Skeletal muscle tissue (tissue), 4 donors: ENCODE results near the gene MAN2A1. TPM values are rescaled to one million over a fixed set of nuclear protein-coding genes. Genes with fewer than 3 reads are reported as not detected.
A peak's percentile ranks its signal among the peaks of the same experiment; 100 is the strongest.

ENCODE experiments used
- H3K27ac ChIP-seq: one replicate; pipeline ENCODE4 v1.7.0; 2013; ENCODE audit warnings: mild to moderate bottlenecking, low read depth, low read length, inconsistent platforms
- H3K27me3 ChIP-seq, 3 donors: one replicate each; pipeline ENCODE4 v1.7.0; 2013; ENCODE audit warnings: low read length in 3 of 3; ENCODE audit not compliant: control insufficient read depth in 3 of 3, insufficient read depth in 3 of 3
- H3K36me3 ChIP-seq, 3 donors: one replicate each; pipeline ENCODE4 v1.7.0; 2013; ENCODE audit warnings: low read length in 3 of 3; ENCODE audit not compliant: control insufficient read depth in 3 of 3, insufficient read depth in 3 of 3
- H3K4me1 ChIP-seq, 3 donors: one replicate each; pipeline ENCODE4 v1.7.0; 2013; ENCODE audit warnings: low read length in 3 of 3, mild to moderate bottlenecking in 3 of 3; ENCODE audit not compliant: control insufficient read depth in 3 of 3, insufficient read depth in 3 of 3
- H3K4me3 ChIP-seq, 3 donors: one replicate each; pipeline ENCODE4 v1.7.0; 2013; ENCODE audit warnings: low read length in 3 of 3
- H3K9ac ChIP-seq, 3 donors: one replicate each; pipeline ENCODE4 v1.7.0; 2013; ENCODE audit warnings: low read length in 3 of 3, mild to moderate bottlenecking in 3 of 3, moderate library complexity in 2 of 3, low read depth in 1 of 3
- H3K9me3 ChIP-seq, 3 donors: one replicate each; pipeline ENCODE4 v1.7.0; 2013; ENCODE audit warnings: low read length in 3 of 3; ENCODE audit not compliant: control insufficient read depth in 3 of 3
- total RNA-seq: library from RNA; depleted of rRNA; stranded (reverse); fragments of >200 nt; gene quantifications from one replicate; pipeline ENCODE4 v1.2.3, GENCODE V29; 2014
- donor health status: Osteomylitis.

MAN2A1 gene
- 81.4 TPM for total RNA-seq

- H3K27me3 ChIP-seq, result no peaks in the 10 kb centered on the region
- H3K36me3 ChIP-seq, result no peaks in the 10 kb centered on the region
- peak within 1 kb of the TSS; percentile 88 to 94 (median 91) for H3K4me3 ChIP-seq
- H3K4me1 ChIP-seq, result peaks cover 11 to 20% (median 17%) of the 10 kb centered on the region in 3 donors
- peak within 1 kb of the TSS; percentile 85 to 93 (median 91) for H3K9ac ChIP-seq
- H3K27ac ChIP-seq, result peak within 1 kb of the TSS; percentile 95
- no peaks in the 10 kb centered on the region for H3K9me3 ChIP-seq
Observed at GRCh38 chr5:109689740-109690241, at the start of gene MAN2A1. MAN2A1 (plus strand) TSS chr5:109689927; CDS start chr5:109690418, 491 bp downstream.

DNA sequence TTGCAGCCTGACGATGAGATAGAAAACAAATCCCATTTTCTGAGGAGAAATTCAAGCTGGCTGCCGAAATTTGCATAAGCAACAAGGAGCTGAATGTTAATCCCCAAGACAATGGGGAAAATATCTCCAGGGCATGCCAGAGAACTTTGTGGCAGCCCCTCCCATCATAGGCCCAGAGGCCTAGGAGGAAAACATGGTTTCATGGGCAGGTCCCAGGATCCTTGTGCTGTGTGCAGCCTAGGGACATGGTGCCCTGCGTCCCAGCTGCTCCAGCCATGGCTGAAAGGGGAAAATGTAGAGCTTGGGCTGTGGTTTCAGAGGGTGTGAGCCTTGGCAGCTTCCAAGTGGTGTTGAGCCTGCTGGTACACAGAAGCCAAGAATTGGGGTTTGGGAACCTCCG, 48.8 kb upstream of the MAN2A1 start:
- Histone ChIP-seq H3K27me3 (no peaks in the 10 kb centered on the region), H3K4me1 (no peaks in the 10 kb centered on the region), H3K4me3 (no peak overlapping the region)

GRCh38 chr5:109643791-109644350, 45.9 kb upstream of the MAN2A1 start:
- no peak overlapping the region for H3K4me3 ChIP-seq
- no peak overlapping the region for H3K27ac ChIP-seq
- no peaks in the 10 kb centered on the region for H3K36me3 ChIP-seq
- no peaks in the 10 kb centered on the region for H3K27me3 ChIP-seq
- H3K9me3 ChIP-seq, result no peaks in the 10 kb centered on the region
- no peak overlapping the region for H3K9ac ChIP-seq
- H3K4me1 ChIP-seq, result no peaks in the 10 kb centered on the region

More for the DNA sequence above, 48.8 kb upstream of the MAN2A1 start:
- H3K36me3 ChIP-seq, result no peaks in the 10 kb centered on the region
- H3K9me3 ChIP-seq, result no peaks in the 10 kb centered on the region
- H3K27ac ChIP-seq, result no peak overlapping the region
- H3K9ac ChIP-seq, result no peak overlapping the region

GRCh38 chr5:109644829-109645228, 44.9 kb upstream of the MAN2A1 start:
- H3K9ac ChIP-seq, result no peak overlapping the region
- no peaks in the 10 kb centered on the region for H3K9me3 ChIP-seq
- no peaks in the 10 kb centered on the region for H3K4me1 ChIP-seq
- no peaks in the 10 kb centered on the region for H3K27me3 ChIP-seq
- H3K36me3 ChIP-seq, result no peaks in the 10 kb centered on the region
- H3K27ac ChIP-seq, result no peak overlapping the region
- no peak overlapping the region for H3K4me3 ChIP-seq

DNA sequence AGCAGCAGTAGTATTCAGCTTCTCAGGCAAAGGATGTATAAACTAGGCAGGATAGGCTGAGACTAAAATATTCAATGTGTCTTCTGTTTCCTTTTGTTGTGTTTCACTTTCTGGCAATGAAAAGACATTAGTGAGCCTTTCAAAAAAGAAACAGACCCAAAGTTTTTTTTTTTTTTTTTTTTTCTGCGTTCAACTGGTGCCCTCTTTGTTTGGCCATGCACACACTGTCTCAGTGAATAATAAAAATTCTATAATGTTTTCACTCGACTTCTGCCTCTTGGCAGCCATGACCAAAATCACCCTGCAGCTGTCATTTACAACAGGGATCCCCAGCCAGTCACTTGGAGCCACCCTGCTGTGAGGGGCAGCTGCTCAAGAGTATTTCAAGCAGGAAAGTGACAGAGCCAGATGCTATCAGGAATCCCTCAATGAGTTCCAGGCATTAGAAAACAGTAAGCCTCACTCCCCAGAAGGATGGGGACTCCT, 44.0 kb upstream of the MAN2A1 start:
- Histone ChIP-seq H3K9ac (no peak overlapping the region), H3K9me3 (no peaks in the 10 kb centered on the region), H3K27ac (no peak overlapping the region), H3K4me1 (no peaks in the 10 kb centered on the region), H3K27me3 (no peaks in the 10 kb centered on the region), H3K36me3 (no peaks in the 10 kb centered on the region), H3K4me3 (no peak overlapping the region)

DNA sequence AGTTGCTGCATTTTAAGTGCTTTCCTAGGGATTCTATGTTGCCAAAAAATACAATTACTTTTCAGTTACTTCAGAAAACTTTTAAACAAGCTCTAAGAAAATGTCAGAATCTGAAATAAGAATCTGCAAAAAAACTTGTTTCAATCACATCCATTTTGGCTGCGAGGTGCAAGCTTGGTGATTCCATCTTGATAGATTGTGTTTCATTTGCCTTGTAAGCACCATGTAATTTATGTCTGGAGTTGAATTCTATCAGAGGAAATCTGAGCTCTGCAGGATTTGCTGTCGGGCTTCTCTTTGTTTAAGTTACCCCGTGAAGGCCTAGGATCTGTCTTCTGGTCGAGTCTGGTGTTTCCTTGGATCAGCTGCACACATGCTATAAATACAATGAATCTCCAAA, 40.4 kb upstream of the MAN2A1 start:
- H3K27me3 ChIP-seq, result no peaks in the 10 kb centered on the region
- no peaks in the 10 kb centered on the region for H3K4me1 ChIP-seq
- H3K4me3 ChIP-seq, result no peak overlapping the region
- H3K9me3 ChIP-seq, result no peaks in the 10 kb centered on the region
- H3K9ac ChIP-seq, result no peak overlapping the region
- H3K36me3 ChIP-seq, result no peaks in the 10 kb centered on the region
- H3K27ac ChIP-seq, result no peak overlapping the region

DNA sequence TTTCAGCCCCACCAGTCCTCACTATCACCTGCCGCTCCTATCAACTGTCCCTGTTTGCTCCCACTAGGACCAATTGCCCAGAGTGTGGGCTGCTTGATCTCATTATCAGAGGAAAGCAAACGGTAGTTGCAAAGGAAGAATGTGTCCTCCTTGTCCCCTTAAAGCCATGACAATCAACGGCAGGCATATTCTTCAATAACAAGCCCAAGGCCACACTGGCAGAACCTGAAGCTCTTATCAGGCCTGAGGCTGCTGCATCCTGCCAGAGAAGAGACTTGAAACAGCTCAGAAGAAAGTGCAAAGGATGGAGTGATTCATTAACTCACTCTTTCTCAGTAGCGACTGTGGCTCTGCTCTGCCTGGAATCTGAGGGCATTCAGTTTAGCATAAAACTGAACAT, 39.2 kb upstream of the MAN2A1 start:
- no peaks in the 10 kb centered on the region for H3K4me1 ChIP-seq
- H3K36me3 ChIP-seq, result no peaks in the 10 kb centered on the region
- no peaks in the 10 kb centered on the region for H3K27me3 ChIP-seq
- no peak overlapping the region for H3K9ac ChIP-seq
- no peaks in the 10 kb centered on the region for H3K9me3 ChIP-seq
- H3K27ac ChIP-seq, result no peak overlapping the region
- H3K4me3 ChIP-seq, result no peak overlapping the region

DNA sequence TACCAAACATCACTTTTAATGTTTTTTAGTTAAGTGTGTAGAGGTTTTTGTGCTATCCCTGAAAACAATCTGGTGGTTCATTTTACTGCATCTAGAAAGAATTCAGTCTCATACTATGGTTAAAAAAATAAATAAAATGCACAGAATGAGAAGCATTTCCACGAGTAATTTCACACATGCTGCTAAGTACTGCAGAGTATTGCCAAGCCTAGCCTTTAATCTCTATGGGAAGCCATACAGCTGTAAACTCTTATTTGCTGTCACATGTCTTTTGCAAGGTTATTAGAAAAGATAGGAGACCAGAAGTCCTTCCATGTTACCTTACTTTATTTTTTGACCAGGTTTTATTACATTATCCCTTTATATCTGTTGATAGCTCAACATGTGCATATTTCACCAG, 37.6 kb upstream of the MAN2A1 start:
- Histone ChIP-seq H3K9ac (no peak overlapping the region), H3K36me3 (no peaks in the 10 kb centered on the region), H3K9me3 (no peaks in the 10 kb centered on the region), H3K27ac (no peak overlapping the region), H3K4me1 (no peaks in the 10 kb centered on the region), H3K4me3 (no peak overlapping the region), H3K27me3 (no peaks in the 10 kb centered on the region)

GRCh38 chr5:109653042-109653441, 36.7 kb upstream of the MAN2A1 start:
- Histone ChIP-seq H3K27me3 (no peaks in the 10 kb centered on the region), H3K4me1 (no peaks in the 10 kb centered on the region), H3K9ac (no peak overlapping the region), H3K4me3 (no peak overlapping the region), H3K27ac (no peak overlapping the region), H3K36me3 (no peaks in the 10 kb centered on the region), H3K9me3 (no peaks in the 10 kb centered on the region)

DNA sequence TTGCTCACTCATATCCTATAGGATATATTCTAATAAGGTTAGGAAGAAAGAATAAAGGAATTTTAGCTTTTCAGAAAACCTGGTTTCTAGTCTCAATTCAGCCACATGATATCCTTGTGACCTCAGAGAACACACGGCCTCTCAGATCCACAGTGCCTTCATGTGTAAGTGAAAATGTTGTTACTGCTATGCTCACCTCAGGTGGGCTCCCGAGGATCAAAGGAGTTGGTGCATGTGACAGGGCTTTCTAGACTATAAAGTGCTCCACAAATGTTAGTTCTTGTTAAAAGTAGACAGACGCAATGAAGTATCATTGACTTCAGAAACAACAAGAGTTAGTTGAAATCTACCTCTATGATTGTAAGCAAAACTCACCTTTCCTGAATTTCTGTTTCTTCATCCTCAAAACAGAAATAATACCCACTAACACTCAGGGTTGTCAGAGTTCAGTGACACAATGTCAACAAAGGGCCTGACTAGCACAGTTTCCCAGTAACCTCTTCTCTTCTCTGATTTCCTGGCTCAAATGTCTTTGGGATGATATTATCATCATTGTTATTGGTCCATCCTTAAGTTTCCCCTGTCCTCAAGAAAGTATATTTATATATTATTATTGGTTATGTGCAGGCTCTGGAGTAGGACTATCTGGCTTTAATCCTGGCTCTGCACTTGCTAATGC, 36.0 kb upstream of the MAN2A1 start:
- Histone ChIP-seq H3K9me3 (no peaks in the 10 kb centered on the region), H3K4me1 (no peaks in the 10 kb centered on the region), H3K27ac (no peak overlapping the region), H3K4me3 (no peak overlapping the region), H3K36me3 (no peaks in the 10 kb centered on the region), H3K9ac (no peak overlapping the region), H3K27me3 (no peaks in the 10 kb centered on the region)
